SK-MEL-5 (cell line): ENCODE data around the gene TNFAIP2. TPM values are rescaled to one million over a fixed set of nuclear protein-coding genes. Genes with fewer than 3 reads are reported as not detected.
A peak's percentile ranks its signal among the peaks of the same experiment; 100 is the strongest.
"Not testable (repeated sequence)": the region's sequence is repeated elsewhere in the genome, so short reads cannot be mapped to it uniquely, and the experiment has no call there.

Experiments
- DNase-seq: peaks from one replicate; pipeline ENCODE4 v3.0.0-alpha.2; 2016; ENCODE audit warnings: low read depth, low spot score
- in situ Hi-C: cut with HindIII; loops from 2 replicates; pipeline ENCODE4 v1.10.0; 2016; ENCODE audit warnings: low sequenced_read_pairs, high pct_unique_total_duplicates, low pct_unique_long_range_greater_than_20kb
- total RNA-seq: library from RNA; depleted of rRNA; stranded (reverse); fragments of >200 nt; shearing (Covaris generic); gene quantifications from 2 replicates; pipeline ENCODE4 v1.2.3, GENCODE V29; 2014

The TNFAIP2 gene
- total RNA-seq, 1 experiment from 2014 or later, result not detected

GRCh38 chr14:103138301-103139131 lies 15.3 kb downstream of the TNFAIP2 start:
- in situ Hi-C loops, result no loop called here
- no peak for DNase-seq

GRCh38 chr14:103139132-103140025 lies 16.1 kb downstream of the TNFAIP2 start:
- in situ Hi-C loops, result no loop called here

GRCh38 chr14:103140316-103141109 lies 17.3 kb downstream of the TNFAIP2 start:
- in situ Hi-C loops, result no loop called here
- DNase-seq, result peak; percentile 28

More at GRCh38 chr14:103139132-103140025, 16.1 kb downstream of the TNFAIP2 start:
- DNase-seq, result no peak

GRCh38 chr14:103141117-103141796 lies 18.0 kb downstream of the TNFAIP2 start:
- peak; percentile 68 for DNase-seq

GRCh38 chr14:103142026-103142425 lies 18.8 kb downstream of the TNFAIP2 start:
- DNase-seq, result no peak
- in situ Hi-C loops, result no loop called here

More at GRCh38 chr14:103141117-103141796, 18.0 kb downstream of the TNFAIP2 start:
- in situ Hi-C loops, result no loop called here

GRCh38 chr14:103142721-103143302 lies 19.6 kb downstream of the TNFAIP2 start:
- in situ Hi-C loops, result no loop called here
- DNase-seq, result no peak

GRCh38 chr14:103143506-103143905 lies 20.2 kb downstream of the TNFAIP2 start:
- DNase-seq, result no peak
- in situ Hi-C loops, result no loop called here

GRCh38 chr14:103144085-103144484 lies 20.8 kb downstream of the TNFAIP2 start:
- in situ Hi-C loops, result no loop called here
- no peak for DNase-seq

- in situ Hi-C loops, result no loop called here
- DNase-seq, result no peak
These were observed 23.0 kb downstream of the TNFAIP2 start for GRCh38 chr14:103146141-103146709.

GRCh38 chr14:103149351-103150237 lies 26.3 kb downstream of the TNFAIP2 start:
- in situ Hi-C loops, result no loop called here
- no peak for DNase-seq

GRCh38 chr14:103151270-103151945 lies 28.1 kb downstream of the TNFAIP2 start:
- peak; percentile 53 for DNase-seq
- in situ Hi-C loops, result no loop called here

GRCh38 chr14:103155010-103155409 lies 31.7 kb downstream of the TNFAIP2 start:
- in situ Hi-C loops, result no loop called here
- peak; percentile 88 for DNase-seq

GRCh38 chr14:103155416-103155815 lies 32.2 kb downstream of the TNFAIP2 start:
- DNase-seq, in situ Hi-C loops: not testable (repeated sequence)

- in situ Hi-C loops, result no loop called here
- DNase-seq, result no peak
These were observed 32.6 kb downstream of the TNFAIP2 start for GRCh38 chr14:103155826-103156394.
